B cell (primary cell): Measurements from ENCODE around the gene IBTK.

ENCODE experiments used
- CTCF ChIP-seq: fragments of 200-600 bp; IDR thresholded peaks from one replicate; pipeline ENCODE4 v1.8.0; 2022; ENCODE audit warnings: antibody characterized with exemption, mild to moderate bottlenecking
- EZH2 ChIP-seq: IDR thresholded peaks from 2 replicates; pipeline ENCODE4 v1.6.1; 2012; ENCODE audit warnings: borderline replicate concordance, low read depth, mild to moderate bottlenecking, moderate library complexity, low read length; ENCODE audit not compliant: insufficient read depth, poor library complexity, severe bottlenecking

- TF ChIP-seq CTCF, result no peak
- no peak for TF ChIP-seq EZH2
Measured at GRCh38 chr6:82208913-82209312, 38.6 kb downstream of the IBTK start.
